CD14-positive monocyte (primary cell): ENCODE data around the gene RNF113B. TPM values are rescaled to one million over a fixed set of nuclear protein-coding genes. Genes with fewer than 3 reads are reported as not detected.

ENCODE experiments used
- DNase-seq, 3 donors: peaks; one replicate each; pipeline ENCODE4 v3.0.0-alpha.2; 2011 to 2022
- H2AFZ ChIP-seq: 2 replicates; pipeline ENCODE4 v1.6.0; 2012; ENCODE audit warnings: mild to moderate bottlenecking, low read depth, low read length, inconsistent platforms; ENCODE audit not compliant: insufficient read depth, poor library complexity, severe bottlenecking
- H3K27ac ChIP-seq, 2 donors: 1 replicate in 1 of 2; 2 replicates in 1 of 2; pipeline ENCODE4 v1.5.1; 2012 to 2013; ENCODE audit warnings: low read length in 2 of 2, control low read depth in 1 of 2, inconsistent platforms in 1 of 2, low read depth in 1 of 2, mild to moderate bottlenecking in 1 of 2
- H3K27me3 ChIP-seq, 2 donors: one replicate each; pipeline versions ENCODE4 v1.6.0 to v1.6.1; 2011 to 2013; ENCODE audit warnings: low read length in 2 of 2; ENCODE audit not compliant: control insufficient read depth in 2 of 2, insufficient read depth in 2 of 2
- H3K36me3 ChIP-seq, 2 donors: replicated peaks in 1 of 2; 1 replicate in 1 of 2; 2 replicates in 1 of 2; pipeline versions ENCODE4 v1.5.1 to v1.6.1; 2012 to 2013; ENCODE audit warnings: low read length in 2 of 2, control low read depth in 1 of 2, inconsistent platforms in 1 of 2, mild to moderate bottlenecking in 1 of 2; ENCODE audit not compliant: insufficient read depth in 2 of 2, control insufficient read depth in 1 of 2
- H3K4me1 ChIP-seq, 2 donors: 1 replicate in 1 of 2; 2 replicates in 1 of 2; pipeline versions ENCODE4 v1.5.1 to v1.6.1; 2012 to 2013; ENCODE audit warnings: low read length in 2 of 2, control low read depth in 1 of 2, inconsistent platforms in 1 of 2, mild to moderate bottlenecking in 1 of 2, moderate library complexity in 1 of 2; ENCODE audit not compliant: insufficient read depth in 2 of 2, control insufficient read depth in 1 of 2
- H3K4me2 ChIP-seq: replicated peaks from 2 replicates; pipeline ENCODE3; 2012; ENCODE audit warnings: low read length, moderate library complexity, mild to moderate bottlenecking; ENCODE audit not compliant: poor library complexity, severe bottlenecking; ENCODE audit errors: extremely low read depth
- H3K4me3 ChIP-seq, 3 experiments: fragments of 200-600 bp in 1 of 3; sonication (generic) in 1 of 3; replicated peaks in 1 of 3; 1 replicate in 2 of 3; 2 replicates in 1 of 3; pipeline ENCODE4 v1.5.1; 2011 to 2013; ENCODE audit warnings: low read length in 3 of 3, mild to moderate bottlenecking in 3 of 3, control low read depth in 2 of 3, low read depth in 2 of 3, inconsistent platforms in 1 of 3, moderate library complexity in 1 of 3
- H3K79me2 ChIP-seq: 2 replicates; pipeline ENCODE4 v1.6.0; 2012; ENCODE audit warnings: mild to moderate bottlenecking, control low read depth, inconsistent platforms, low read length, moderate library complexity; ENCODE audit not compliant: insufficient read depth
- H3K9ac ChIP-seq: 2 replicates; pipeline ENCODE4 v1.6.0; 2017; ENCODE audit warnings: low read length, mild to moderate bottlenecking; ENCODE audit not compliant: insufficient read depth, poor library complexity, severe bottlenecking
- H3K9me3 ChIP-seq, 2 donors: replicated peaks in 1 of 2; 1 replicate in 1 of 2; 2 replicates in 1 of 2; pipeline versions ENCODE4 v1.5.1 to v1.6.1; 2012 to 2013; ENCODE audit warnings: low read length in 2 of 2, control low read depth in 1 of 2; ENCODE audit not compliant: control insufficient read depth in 1 of 2, insufficient read depth in 1 of 2
- H4K20me1 ChIP-seq: 2 replicates; pipeline ENCODE4 v1.6.0; 2012; ENCODE audit warnings: mild to moderate bottlenecking, low read length, control low read depth, moderate library complexity; ENCODE audit not compliant: insufficient read depth
- H3K27ac Mint-ChIP-seq, 7 donors: one replicate each; pipeline ENCODE4 v1.8.0; 2020; ENCODE audit warnings: mild to moderate bottlenecking in 7 of 7, mixed read lengths in 7 of 7, moderate library complexity in 6 of 7, inconsistent platforms in 2 of 7
- H3K27me3 Mint-ChIP-seq, 3 donors: one replicate each; pipeline ENCODE4 v1.8.0; 2021 to 2022; ENCODE audit warnings: low read depth in 3 of 3, mild to moderate bottlenecking in 3 of 3, mixed read lengths in 3 of 3, moderate library complexity in 3 of 3, inconsistent platforms in 1 of 3
- H3K36me3 Mint-ChIP-seq, 2 donors: one replicate each; pipeline ENCODE4 v1.8.0; 2020; ENCODE audit warnings: mixed read lengths in 2 of 2, inconsistent platforms in 1 of 2, mild to moderate bottlenecking in 1 of 2
- H3K4me1 Mint-ChIP-seq: one replicate; pipeline ENCODE4 v1.8.0; 2020; ENCODE audit warnings: mild to moderate bottlenecking, mixed read lengths
- H3K4me3 Mint-ChIP-seq, 2 donors: one replicate each; pipeline ENCODE4 v1.8.0; 2020; ENCODE audit warnings: mild to moderate bottlenecking in 2 of 2, mixed read lengths in 2 of 2, moderate library complexity in 1 of 2
- H3K9me3 Mint-ChIP-seq, 7 donors: one replicate each; pipeline ENCODE4 v1.8.0; 2020 to 2022; ENCODE audit warnings: mixed read lengths in 7 of 7, mild to moderate bottlenecking in 6 of 7, moderate library complexity in 6 of 7, inconsistent platforms in 2 of 7
- WGBS: methylation state at CpG from one replicate; pipeline ENCODE4 v1.1.5; 2013; ENCODE audit warnings: missing lambda C conversion rate; ENCODE audit not compliant: insufficient coverage; 5-methylcytosine and 5-hydroxymethylcytosine counted together
- intact Hi-C, 2 donors: fragments of 100-400 bp; cut with micrococcal nuclease; formaldehyde crosslinking; loops; one replicate each; pipeline versions ENCODE4 v1.15.0 to v1.15.1; 2023
- polyA plus RNA-seq, 3 donors: library from polyadenylated mRNA; depleted of rRNA in 1 of 3; unstranded in 2 of 3; stranded (reverse) in 1 of 3; fragments of 300-500 nt in 2 of 3; fragments of >200 nt in 1 of 3; fragmentation: Illumina TruSeq in 2 of 3; gene quantifications; 1 replicate in 2 of 3; 2 replicates in 1 of 3; pipeline ENCODE4 v1.2.3, GENCODE V29; 2012 to 2021
- TF ChIP-seq, protein P1 (sequence below): fragments of 200-600 bp; IDR thresholded peaks from one replicate; pipeline ENCODE4 v1.8.0; 2022; ENCODE audit warnings: antibody characterized with exemption, mild to moderate bottlenecking

The RNF113B gene
- polyA plus RNA-seq, 3 donors, result not detected

DNA sequence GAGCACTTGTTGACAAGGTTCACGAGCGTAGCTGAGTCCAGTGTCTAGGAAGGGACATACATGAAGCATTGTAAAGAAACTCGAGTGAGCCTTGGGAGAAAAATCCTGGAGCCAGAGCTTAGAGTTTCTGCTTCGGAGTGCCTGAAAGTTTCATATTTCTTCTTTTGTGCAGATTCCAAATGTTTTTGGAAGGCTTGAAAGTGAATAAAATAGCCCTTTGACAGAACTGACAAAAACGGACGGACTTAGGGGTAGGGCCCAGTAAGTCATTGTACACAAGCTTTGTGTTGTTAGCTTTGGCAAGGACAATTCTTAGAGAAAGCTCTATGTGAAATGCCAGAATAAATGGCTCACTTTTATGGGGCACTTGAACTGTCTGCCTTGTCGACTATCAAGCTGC is 2.8 kb downstream of the RNF113B start:
- Histone ChIP-seq H3K4me2 (no peak overlapping the region), H3K27ac (no peak overlapping the region), H3K4me3 (no peak overlapping the region), H2AFZ (no peak overlapping the region), H4K20me1 (no peaks in the 10 kb centered on the region), H3K9ac (no peak overlapping the region), H3K9me3 (peaks cover 0 to 6% of the 10 kb centered on the region in 2 donors), H3K4me1 (no peaks in the 10 kb centered on the region), H3K36me3 (no peaks in the 10 kb centered on the region), H3K27me3 (no peaks in the 10 kb centered on the region), H3K79me2 (no peaks in the 10 kb centered on the region)
- intact Hi-C loops, result no loop called here
- peaks cover 2 to 12% (median 6%) of the 10 kb centered on the region in 7 donors for H3K9me3 Mint-ChIP-seq
- no peak overlapping the region for H3K4me3 Mint-ChIP-seq
- TF ChIP-seq, protein P1, sequence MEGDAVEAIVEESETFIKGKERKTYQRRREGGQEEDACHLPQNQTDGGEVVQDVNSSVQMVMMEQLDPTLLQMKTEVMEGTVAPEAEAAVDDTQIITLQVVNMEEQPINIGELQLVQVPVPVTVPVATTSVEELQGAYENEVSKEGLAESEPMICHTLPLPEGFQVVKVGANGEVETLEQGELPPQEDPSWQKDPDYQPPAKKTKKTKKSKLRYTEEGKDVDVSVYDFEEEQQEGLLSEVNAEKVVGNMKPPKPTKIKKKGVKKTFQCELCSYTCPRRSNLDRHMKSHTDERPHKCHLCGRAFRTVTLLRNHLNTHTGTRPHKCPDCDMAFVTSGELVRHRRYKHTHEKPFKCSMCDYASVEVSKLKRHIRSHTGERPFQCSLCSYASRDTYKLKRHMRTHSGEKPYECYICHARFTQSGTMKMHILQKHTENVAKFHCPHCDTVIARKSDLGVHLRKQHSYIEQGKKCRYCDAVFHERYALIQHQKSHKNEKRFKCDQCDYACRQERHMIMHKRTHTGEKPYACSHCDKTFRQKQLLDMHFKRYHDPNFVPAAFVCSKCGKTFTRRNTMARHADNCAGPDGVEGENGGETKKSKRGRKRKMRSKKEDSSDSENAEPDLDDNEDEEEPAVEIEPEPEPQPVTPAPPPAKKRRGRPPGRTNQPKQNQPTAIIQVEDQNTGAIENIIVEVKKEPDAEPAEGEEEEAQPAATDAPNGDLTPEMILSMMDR, result no peak
- no peaks in the 10 kb centered on the region for H3K36me3 Mint-ChIP-seq
- no peak overlapping the region for H3K27ac Mint-ChIP-seq
- no peak for DNase-seq
- WGBS, result 89% methylated on average over 6 of the region's 7 CpGs
- peaks cover 0 to 4% (median 4%) of the 10 kb centered on the region in 3 donors for H3K27me3 Mint-ChIP-seq
- H3K4me1 Mint-ChIP-seq, result no peaks in the 10 kb centered on the region

DNA sequence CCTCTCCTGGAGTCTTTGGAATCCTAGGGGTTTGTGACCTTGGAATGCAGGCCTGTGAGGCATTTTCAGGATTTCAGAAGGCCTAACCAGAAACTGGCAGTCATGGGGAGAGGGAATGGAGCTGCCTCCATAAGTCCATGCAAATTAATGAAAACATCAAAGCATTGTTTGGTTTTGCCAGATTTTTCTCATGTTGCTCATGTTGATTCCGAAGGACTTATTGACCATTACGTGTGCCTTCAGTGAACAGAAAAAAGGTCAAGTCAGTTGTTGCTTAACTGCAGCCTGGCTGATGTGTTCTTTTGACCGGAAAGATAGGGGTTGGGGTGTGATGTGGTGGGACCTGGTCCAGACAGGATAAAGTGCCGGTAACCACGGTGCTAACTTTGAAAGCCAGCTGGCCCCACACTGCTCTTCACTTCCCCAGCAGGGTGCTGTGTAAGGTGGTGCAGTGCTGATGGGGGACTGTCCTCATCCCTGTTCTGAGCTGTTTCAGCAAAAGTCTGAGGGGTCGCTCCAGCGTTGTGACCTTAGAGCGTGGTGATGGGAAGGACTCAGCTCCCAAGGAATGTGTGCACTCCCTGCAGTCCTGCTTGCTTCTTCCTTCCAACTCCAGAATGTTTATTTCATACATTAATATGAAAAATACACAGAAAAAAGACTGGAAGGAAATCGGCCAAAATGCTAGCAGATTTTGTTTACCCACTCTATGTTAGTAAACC is 3.5 kb downstream of the RNF113B start:
- Mint-ChIP-seq H3K4me1 (no peaks in the 10 kb centered on the region), H3K27me3 (peaks cover 0 to 4% (median 4%) of the 10 kb centered on the region in 3 donors), H3K4me3 (no peak overlapping the region), H3K9me3 (peaks cover 4 to 12% (median 6%) of the 10 kb centered on the region in 7 donors), H3K27ac (no peak overlapping the region), H3K36me3 (no peaks in the 10 kb centered on the region)
- Histone ChIP-seq H3K27ac (no peak overlapping the region), H3K79me2 (no peaks in the 10 kb centered on the region), H4K20me1 (no peaks in the 10 kb centered on the region), H3K9me3 (peaks cover 0 to 6% of the 10 kb centered on the region in 2 donors), H3K9ac (no peak overlapping the region), H3K4me3 (no peak overlapping the region), H3K27me3 (no peaks in the 10 kb centered on the region), H3K4me1 (no peaks in the 10 kb centered on the region), H3K36me3 (no peaks in the 10 kb centered on the region), H2AFZ (no peak overlapping the region), H3K4me2 (no peak overlapping the region)
- intact Hi-C loops, result no loop called here
- DNase-seq, result no peak
- 79% methylated on average over 6 of the region's 9 CpGs for WGBS
- TF ChIP-seq, protein P1, result no peak
